A673 (cell line): Measurements from ENCODE around the gene RASD2. TPM values are rescaled to one million over a fixed set of nuclear protein-coding genes. Genes with fewer than 3 reads are reported as not detected.

Experiments
- BruUV-seq: library from RNA; stranded (reverse); fragments of 400-500 nt; replicated peaks from 2 replicates; lab custom pipeline; 2021; lab: Mats Ljungman, UMichigan
- CTCF ChIA-PET: fragments of 300-600 bp; sonication (Branson Sonifier 250); formaldehyde crosslinking; loops from one replicate; lab custom pipeline; 2022; ENCODE audit warnings: antibody characterized with exemption; lab: Charles Lee
- POLR2A ChIA-PET: fragments of 300-600 bp; sonication (Branson Sonifier 250); formaldehyde crosslinking; loops from one replicate; lab custom pipeline; 2022; ENCODE audit warnings: antibody characterized with exemption; ENCODE audit not compliant: low non-redundant PET; lab: Charles Lee
- DNase-seq: peaks from one replicate; pipeline ENCODE4 v3.0.0-alpha.2; 2015; ENCODE audit warnings: low spot score
- H3K27ac ChIP-seq: fragments of 200-600 bp; sonication (generic); 2 replicates; pipeline ENCODE4 v1.5.1; 2016; ENCODE audit warnings: mixed run types, low read depth, mild to moderate bottlenecking, mixed read lengths, antibody characterized with exemption, low read length; ENCODE audit not compliant: poor library complexity, severe bottlenecking
- H3K27me3 ChIP-seq: fragments of 200-600 bp; sonication (generic); replicated peaks from 2 replicates; pipeline ENCODE4 v1.6.1; 2017; ENCODE audit warnings: mixed run types, low read depth, mild to moderate bottlenecking, mixed read lengths, antibody characterized with exemption, low read length; ENCODE audit not compliant: insufficient read depth, poor library complexity
- H3K36me3 ChIP-seq: fragments of 200-600 bp; sonication (generic); 2 replicates; pipeline ENCODE4 v1.6.1; 2016; ENCODE audit warnings: mixed run types, mild to moderate bottlenecking, mixed read lengths, antibody characterized with exemption, low read length; ENCODE audit not compliant: insufficient read depth, poor library complexity, severe bottlenecking
- H3K4me1 ChIP-seq: fragments of 200-600 bp; sonication (generic); 2 replicates; pipeline ENCODE4 v1.6.1; 2017; ENCODE audit warnings: mixed run types, mild to moderate bottlenecking, mixed read lengths, antibody characterized with exemption, low read length; ENCODE audit not compliant: insufficient read depth, poor library complexity, severe bottlenecking
- H3K4me3 ChIP-seq: fragments of 200-600 bp; sonication (generic); 2 replicates; pipeline ENCODE4 v1.5.1; 2016; ENCODE audit warnings: low read depth, mixed run types, mild to moderate bottlenecking, mixed read lengths, low read length; ENCODE audit not compliant: poor library complexity, severe bottlenecking
- H3K9me3 ChIP-seq: fragments of 200-600 bp; sonication (generic); 2 replicates; pipeline ENCODE4 v1.6.1; 2016; ENCODE audit warnings: mixed run types, low read depth, mild to moderate bottlenecking, mixed read lengths, antibody characterized with exemption, low read length; ENCODE audit not compliant: poor library complexity, severe bottlenecking
- CTCF ChIP-seq: fragments of 300-800, 200-600 bp; sonication (generic); conservative IDR thresholded peaks from 2 replicates; pipeline ENCODE4 v1.5.1; 2017; ENCODE audit warnings: low read depth, mild to moderate bottlenecking, antibody characterized with exemption, low read length, moderate library complexity, mixed read lengths
- EZH2 ChIP-seq: fragments of 200-600 bp; sonication (generic); IDR thresholded peaks from 2 replicates; pipeline ENCODE4 v1.6.1; 2017; ENCODE audit warnings: borderline replicate concordance, low read depth, mild to moderate bottlenecking, mixed read lengths, antibody characterized with exemption, low read length; ENCODE audit not compliant: poor library complexity, severe bottlenecking
- intact Hi-C: fragments of 100-400 bp; cut with micrococcal nuclease; formaldehyde crosslinking; loops from one replicate; pipeline ENCODE4 v1.10.0; 2022; ENCODE audit not compliant: unreplicated experiment
- total RNA-seq: library from RNA; stranded (reverse); gene quantifications from 2 replicates; pipeline ENCODE4 v1.2.3, GENCODE V29; 2021

RASD2 gene
- total RNA-seq, 1 experiment from 2014 or later = 1.3 TPM

GRCh38 chr22:35534091-35534490, 6.5 kb upstream of the RASD2 start:
- BruUV-seq = no TSS peak
- Histone ChIP-seq H3K9me3 (no peaks in the 10 kb centered on the region), H3K4me3 (no peak overlapping the region), H3K36me3 (no peaks in the 10 kb centered on the region), H3K27me3 (no peaks in the 10 kb centered on the region), H3K4me1 (peaks cover 10% of the 10 kb centered on the region), H3K27ac (no peak overlapping the region)
- ChIA-PET CTCF (no interaction called here), POLR2A (no interaction called here)
- no peak for TF ChIP-seq CTCF
- TF ChIP-seq EZH2 = no peak
- intact Hi-C loops = no loop called here
- DNase-seq = no peak

- no peak for TF ChIP-seq CTCF
- TF ChIP-seq EZH2 = no peak
- ChIA-PET POLR2A (no interaction called here), CTCF (no interaction called here)
- no TSS peak for BruUV-seq
- Histone ChIP-seq H3K27me3 (no peaks in the 10 kb centered on the region), H3K4me3 (no peak overlapping the region), H3K9me3 (no peaks in the 10 kb centered on the region), H3K4me1 (peaks cover 30% of the 10 kb centered on the region), H3K27ac (no peak overlapping the region), H3K36me3 (no peaks in the 10 kb centered on the region)
- peak; percentile 70 for DNase-seq
- intact Hi-C loops = no loop called here
Observed at GRCh38 chr22:35537232-35537631, 3.4 kb upstream of the RASD2 start.

GRCh38 chr22:35538801-35539321, 1.8 kb upstream of the RASD2 start:
- H3K9me3 ChIP-seq = no peaks in the 10 kb centered on the region
- H3K36me3 ChIP-seq = no peaks in the 10 kb centered on the region
- ChIA-PET POLR2A (no interaction called here), CTCF (interaction anchor here (0.5 kb wide), 1 partner anchor 43 kb away, joined by 3 read pairs; no protein-coding TSS in a partner anchor)
- DNase-seq = peak; percentile 59
- intact Hi-C loops = no loop called here
- TF ChIP-seq EZH2 = no peak
- TF ChIP-seq CTCF = peak; percentile 70
- no peaks in the 10 kb centered on the region for H3K27me3 ChIP-seq
- H3K4me1 ChIP-seq = peaks cover 44% of the 10 kb centered on the region
- BruUV-seq = no TSS peak
- H3K27ac ChIP-seq = no peak overlapping the region
- H3K4me3 ChIP-seq = no peak overlapping the region
